A549 treated with GW870086 at 1 μM for 4 hours (cell line): Measurements from ENCODE around the gene ADGRG2. TPM values are rescaled to one million over a fixed set of nuclear protein-coding genes. Genes with fewer than 3 reads are reported as not detected.

Experiments used
- total RNA-seq: library from RNA; stranded (reverse); fragments of 200-300 nt; extraction: Qiagen RNA extraction; gene quantifications from 5 replicates; pipeline ENCODE4 v1.2.3, GENCODE V29; 2022; ENCODE audit warnings: low read depth

Gene ADGRG2
- 8.4 to 11.0 TPM (median 10.6 TPM) in 5 replicates for total RNA-seq

DNA sequence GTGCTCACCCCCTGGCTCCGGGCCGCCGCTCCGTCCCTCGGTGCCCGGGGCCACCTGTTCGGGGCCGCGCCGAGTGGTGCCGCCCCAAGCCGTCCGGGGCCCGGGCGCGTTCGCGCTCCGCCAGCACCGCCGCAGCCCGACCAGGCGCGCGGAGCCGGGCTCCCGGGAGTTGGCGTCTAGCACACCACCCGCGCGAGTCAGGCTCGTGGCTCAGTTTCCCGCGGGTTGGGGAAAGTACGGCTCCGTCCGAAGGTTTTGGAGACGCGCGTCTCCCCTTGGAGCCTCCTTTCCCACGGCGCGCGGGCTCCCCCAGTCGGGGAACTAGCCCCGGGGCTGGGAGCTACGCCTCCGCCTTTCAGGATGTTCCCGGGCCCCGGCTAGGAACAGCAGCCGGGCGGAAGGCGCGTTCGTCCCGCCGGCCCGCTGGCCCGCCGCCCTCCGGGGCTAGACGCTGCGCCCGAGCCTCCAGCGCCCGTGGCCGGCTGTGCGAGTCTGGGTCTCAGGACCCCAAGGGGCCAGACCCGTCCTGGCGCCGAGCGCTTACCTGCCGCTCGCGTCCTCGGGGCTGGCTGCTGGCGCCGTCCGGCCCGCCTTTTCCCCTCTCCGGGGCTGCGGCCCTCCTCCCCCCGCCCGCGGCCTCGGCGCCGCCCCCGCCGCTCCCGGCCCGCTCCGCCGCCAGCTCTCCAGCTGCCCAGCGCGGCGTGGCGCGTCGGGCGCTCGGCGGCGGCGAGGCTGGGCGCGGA lies at the start of gene ADGRG2:
ADGRG2 (minus strand) TSS at position 571 of the 743 bp plus-strand sequence. CDS start 53,634 bp downstream, outside the sequence.

GRCh38 chrX:18983666-18984380 lies 138.4 kb downstream of the ADGRG2 start, which contains the start of gene PHKA2:
PHKA2 (minus strand) TSS chrX:18984114; CDS start chrX:18983932, 182 bp downstream.

Other genes starting within 250 kb of the ADGRG2 start
- 11.8 to 15.9 TPM (median 14.4 TPM) in 5 replicates for gene PHKA2, start 138.4 kb downstream of the ADGRG2 start, total RNA-seq
- gene PDHA1, start 221.5 kb upstream of the ADGRG2 start, total RNA-seq, result 243 to 313 TPM (median 289 TPM) in 5 replicates